GOT3 (cell line): Measurements from ENCODE around the gene DECR2.
"Not testable (repeated sequence)": the region's sequence is repeated elsewhere in the genome, so short reads cannot be mapped to it uniquely, and the experiment has no call there.

Source experiments
- DNase-seq: peaks from one replicate; lab custom pipeline; 2025; ENCODE audit warnings: mixed read lengths; lab: John Stamatoyannopoulos, UW

The DECR2 gene

GRCh38 chr16:401468-402348, at the start of gene DECR2:
Gene DECR2, plus strand, starts transcription at chr16:401885. Its CDS starts 79 bp downstream, at chr16:401964.
- peak; percentile 87 for DNase-seq

DNA sequence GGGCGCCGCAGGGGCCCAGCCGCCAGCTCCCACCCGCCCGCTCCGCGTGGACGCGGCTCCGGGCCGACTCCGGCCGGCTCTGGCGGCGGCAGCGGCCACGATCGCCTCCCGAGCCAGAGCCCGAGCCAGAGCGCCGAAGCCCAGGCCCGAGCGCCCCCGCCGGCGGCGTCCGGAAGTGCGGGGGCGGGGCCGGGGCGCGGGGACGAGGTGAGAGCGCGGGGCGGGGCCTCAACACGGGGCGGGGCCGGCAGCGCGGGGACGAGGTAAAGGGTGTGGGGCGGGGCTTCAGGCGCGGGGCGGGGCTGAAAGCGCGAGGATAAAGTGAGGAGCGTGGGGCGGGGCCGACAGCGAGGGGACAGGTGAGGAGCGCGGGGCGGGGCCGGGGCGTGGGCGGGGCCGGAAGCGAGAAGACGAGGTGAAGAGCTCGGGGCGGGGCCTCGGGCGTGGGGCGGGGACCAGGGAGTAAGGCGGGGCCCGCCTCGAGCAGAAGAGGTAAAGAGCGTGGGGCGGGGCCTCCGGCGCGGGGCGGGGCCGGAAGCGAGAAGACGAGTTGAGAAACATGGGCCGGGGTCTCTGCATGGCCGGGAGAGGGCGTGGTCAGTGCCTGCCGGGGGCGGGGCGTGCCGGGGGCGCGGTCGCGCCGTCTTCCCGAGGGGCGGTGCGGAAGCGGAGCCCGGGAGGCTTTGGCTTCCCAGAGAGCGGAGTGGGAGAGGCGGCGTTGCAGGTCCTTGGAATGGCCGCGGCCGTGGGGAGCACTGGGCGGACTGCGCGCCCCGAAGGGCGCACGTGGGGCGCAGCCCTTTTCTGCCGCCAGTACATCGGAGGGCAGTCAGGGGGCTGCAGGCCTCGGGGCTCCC, 48.9 kb upstream of the DECR2 start, which contains the start of gene AXIN1:
AXIN1 (minus strand) TSS at position 177 of the 857 bp plus-strand sequence. CDS start 5,698 bp downstream, outside the sequence.
- peak; percentile 75 for DNase-seq

DNA sequence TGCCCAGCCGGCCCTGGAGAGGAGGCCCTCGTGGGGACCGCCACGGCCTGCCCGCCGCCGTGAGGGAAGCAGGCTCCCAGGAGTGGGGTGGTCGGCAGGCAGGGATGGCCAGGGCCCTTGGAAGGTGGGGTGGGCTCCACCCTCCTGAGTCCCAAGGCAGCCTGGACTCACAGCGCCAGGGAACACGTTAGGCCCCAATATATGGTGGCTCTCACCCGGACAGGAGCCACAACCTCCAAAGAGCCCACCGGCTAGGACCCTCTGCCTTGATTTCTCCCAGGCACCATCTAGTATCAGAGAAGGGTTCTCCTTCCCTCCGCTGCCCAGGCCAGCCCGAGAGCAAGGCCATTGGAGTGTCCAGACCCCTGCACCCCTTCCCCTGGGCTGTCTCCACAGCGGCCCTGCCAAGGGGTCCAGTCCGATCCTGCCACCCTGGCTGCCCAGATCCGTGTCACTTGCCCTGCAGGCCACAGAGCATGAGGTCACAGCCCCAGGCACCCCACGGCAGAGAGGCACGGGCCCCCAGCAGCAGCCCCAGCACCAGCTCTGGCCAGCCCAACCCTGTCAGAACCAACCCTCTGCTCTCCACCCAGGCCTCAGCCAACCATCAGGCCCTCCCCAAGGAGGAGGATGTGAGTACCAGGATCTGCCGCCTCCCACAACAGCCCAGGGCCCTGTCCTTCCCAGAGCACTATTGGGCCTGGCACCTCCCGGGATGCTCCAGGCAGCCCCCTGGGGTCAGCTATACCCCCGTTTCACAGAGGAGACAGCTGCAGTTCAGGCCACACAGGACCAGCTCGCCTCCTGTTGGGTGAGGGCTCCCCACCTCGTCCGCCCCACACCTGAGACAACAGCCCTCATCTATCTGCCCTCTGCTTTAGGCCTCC, 48.0 kb upstream of the DECR2 start:
- no peak for DNase-seq

- no peak for DNase-seq
Observed at GRCh38 chr16:354291-354881, 47.3 kb upstream of the DECR2 start.

DNA sequence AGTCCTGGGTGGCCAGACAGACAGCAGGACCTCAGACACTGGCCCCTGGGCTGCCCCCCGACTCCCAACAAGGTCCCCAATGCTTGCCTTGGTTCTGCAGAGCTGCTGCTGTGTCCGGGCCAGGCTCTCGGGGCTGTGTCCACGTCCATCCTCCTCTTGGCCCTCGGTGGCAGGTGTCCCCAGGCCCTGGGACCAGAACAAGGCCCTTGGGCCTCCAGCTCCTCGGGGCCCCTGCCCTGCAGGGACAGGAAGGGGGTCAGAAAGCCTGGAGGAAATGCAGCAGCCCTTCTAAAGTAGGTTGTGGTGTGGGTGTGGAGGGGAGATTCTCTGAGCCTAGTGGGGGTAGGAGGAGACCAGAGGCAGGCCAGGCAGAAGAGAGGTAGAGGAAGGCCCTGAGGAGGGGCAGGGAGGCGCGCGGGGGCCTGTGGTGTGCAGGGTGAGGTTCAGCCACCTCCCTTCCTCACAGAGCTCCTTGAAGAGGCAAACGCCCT, 46.7 kb upstream of the DECR2 start:
- DNase-seq, result no peak

GRCh38 chr16:356741-357140, 44.9 kb upstream of the DECR2 start:
- no peak for DNase-seq

DNA sequence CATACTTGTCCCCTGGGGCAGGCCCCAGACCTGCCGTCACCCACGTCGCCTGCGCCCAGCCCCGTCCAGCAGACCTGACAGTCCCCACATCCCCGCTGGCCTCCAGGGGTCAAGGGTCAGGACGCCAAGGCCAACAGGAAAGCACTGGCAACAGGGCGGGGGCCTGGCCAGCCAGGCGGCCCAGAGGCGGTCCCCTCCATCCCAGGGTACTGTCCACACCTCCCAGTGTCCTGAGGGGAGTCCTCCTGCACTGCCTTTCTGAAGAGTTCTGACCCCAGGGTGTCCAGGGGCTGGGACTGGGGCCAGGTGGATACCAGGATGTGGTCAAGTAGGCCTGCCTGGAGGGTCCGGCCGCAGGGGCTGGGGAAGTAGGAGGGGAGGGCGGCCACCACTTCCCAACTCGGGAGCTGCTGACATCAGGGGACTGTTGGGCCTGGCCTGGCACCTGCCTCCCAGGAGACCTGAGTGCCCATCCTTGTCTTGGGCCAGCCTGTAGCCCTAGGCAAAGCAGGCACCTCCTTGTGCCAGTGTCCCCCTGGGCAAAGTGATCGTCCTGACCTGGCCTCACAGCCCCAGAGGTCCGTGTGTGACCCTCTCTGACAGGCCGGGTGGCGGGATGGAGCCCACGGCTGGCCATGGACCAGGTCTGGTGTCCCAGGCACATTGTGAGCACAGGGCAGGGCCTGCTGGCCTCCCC, 42.5 kb upstream of the DECR2 start:
- DNase-seq, result no peak

DNA sequence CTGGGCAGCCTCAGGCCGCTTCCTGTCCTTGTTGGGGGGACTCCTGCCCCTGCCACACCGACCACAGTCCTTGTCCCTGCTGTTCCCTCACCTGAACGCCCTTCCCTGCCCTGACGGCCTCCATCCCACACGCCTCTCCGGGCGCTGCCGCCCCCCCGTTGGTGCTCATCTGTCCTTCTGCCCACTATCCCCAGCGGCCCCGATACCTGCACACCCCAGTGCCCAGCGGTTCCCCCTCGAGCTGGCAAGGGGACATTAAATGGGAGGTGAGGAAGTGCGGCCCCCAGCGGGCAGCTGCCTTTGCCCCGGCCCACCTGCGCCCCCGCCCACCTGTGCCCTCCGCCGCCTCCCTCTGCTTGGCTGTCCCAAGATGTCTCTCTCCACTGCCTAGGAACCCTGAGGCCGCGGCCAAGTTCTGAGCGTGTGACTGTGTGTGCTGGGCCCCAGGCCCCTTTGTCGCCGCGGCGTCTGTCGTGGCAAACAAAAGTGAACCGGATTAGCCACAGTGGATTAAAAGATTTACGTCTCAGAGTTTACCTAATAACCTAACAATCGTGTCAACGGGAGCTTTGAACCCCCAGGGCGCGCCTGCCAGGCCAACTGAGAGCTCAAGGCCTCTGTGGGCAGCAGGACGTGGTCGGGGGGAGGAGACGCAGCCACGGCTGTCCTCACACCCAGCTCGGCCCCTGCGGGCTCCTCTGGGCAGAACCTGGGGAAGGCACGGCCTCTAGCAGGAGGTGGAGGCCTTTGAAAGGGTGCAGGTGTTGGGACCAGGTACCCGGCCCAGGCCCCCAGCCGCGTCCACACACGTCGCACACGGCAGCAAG, 41.6 kb upstream of the DECR2 start:
- DNase-seq, result no peak

- DNase-seq, result no peak
Observed at GRCh38 chr16:360698-361336, 40.9 kb upstream of the DECR2 start.

DNA sequence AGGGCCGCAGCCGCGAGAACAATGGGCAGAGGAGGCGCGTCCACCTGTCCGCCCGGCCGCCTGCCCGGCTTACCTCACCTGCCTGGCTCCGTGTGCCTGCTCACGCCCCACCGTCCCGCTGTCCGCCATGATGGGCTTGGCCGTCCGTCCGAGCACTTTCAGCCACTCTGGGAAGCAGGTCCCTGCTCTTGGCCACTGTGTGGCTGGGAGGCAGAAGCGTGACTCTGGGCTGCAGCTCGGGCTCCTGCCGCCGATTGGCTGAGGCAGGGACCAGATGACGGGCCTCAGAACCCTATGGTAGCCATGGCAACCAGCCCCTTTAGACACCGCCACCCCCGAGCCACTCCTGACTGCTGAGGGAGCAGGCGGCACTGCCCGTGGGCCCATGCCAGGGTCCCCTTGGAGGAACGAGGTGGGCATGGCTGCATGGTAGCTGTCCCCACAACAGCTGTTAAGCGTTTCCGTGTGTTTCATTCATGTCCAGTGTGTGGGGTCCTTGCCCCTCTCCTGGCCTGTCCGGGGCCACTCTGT, 40.3 kb upstream of the DECR2 start:
- no peak for DNase-seq

GRCh38 chr16:361872-362701, 39.6 kb upstream of the DECR2 start:
- peak; percentile 31 for DNase-seq

DNA sequence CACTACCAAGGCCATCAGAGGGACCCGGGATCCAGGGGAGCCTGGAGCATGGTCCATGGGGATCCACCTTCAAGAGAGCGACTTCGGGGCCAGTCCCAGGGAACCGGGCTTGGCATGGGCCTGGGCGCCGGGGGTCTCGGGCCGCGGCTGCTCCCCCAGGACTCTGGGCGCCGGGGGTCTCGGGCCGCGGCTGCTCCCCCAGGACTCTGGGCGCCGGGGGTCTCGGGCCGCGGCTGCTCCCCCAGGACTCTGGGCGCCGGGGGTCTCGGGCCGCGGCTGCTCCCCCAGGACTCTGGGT, 39.0 kb upstream of the DECR2 start:
- not testable (repeated sequence) for DNase-seq

- no peak for DNase-seq
Observed at GRCh38 chr16:363110-363765, 38.4 kb upstream of the DECR2 start.

DNA sequence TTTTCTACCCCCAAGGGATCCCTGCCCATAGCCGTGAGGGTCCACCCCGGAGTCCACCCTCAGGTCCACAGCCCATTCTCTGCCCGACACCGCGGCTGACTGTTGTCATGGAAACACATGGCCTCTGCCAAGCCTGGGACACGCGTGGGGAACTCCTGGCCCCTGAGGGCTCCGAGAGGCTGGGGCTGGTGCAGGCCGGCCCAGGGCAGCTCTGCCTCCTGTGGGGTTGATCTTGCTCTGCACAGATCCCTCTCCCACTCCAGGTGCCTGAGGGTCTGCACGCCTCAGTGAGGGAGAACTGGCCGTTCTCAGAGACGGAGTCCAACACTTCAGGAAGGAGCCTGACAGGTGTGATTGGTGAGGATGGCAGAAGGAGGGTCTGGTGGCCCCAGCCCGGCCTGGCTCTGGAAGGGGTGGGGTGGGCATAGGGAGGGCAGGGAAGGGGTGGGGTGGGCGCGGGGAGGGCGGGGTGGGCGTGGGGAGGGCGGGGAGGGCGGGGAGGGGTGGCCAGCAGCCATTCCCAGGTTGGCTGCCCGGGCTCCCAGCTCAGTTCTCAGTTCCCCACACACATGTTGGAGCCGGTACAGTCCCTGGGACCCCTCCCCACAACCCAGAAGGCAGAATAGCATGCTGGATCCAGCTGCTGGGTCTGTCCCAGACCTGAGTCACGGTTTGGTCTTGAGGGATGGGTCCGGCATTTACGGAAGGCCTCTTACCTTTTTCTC, 37.8 kb upstream of the DECR2 start:
- no peak for DNase-seq

DNA sequence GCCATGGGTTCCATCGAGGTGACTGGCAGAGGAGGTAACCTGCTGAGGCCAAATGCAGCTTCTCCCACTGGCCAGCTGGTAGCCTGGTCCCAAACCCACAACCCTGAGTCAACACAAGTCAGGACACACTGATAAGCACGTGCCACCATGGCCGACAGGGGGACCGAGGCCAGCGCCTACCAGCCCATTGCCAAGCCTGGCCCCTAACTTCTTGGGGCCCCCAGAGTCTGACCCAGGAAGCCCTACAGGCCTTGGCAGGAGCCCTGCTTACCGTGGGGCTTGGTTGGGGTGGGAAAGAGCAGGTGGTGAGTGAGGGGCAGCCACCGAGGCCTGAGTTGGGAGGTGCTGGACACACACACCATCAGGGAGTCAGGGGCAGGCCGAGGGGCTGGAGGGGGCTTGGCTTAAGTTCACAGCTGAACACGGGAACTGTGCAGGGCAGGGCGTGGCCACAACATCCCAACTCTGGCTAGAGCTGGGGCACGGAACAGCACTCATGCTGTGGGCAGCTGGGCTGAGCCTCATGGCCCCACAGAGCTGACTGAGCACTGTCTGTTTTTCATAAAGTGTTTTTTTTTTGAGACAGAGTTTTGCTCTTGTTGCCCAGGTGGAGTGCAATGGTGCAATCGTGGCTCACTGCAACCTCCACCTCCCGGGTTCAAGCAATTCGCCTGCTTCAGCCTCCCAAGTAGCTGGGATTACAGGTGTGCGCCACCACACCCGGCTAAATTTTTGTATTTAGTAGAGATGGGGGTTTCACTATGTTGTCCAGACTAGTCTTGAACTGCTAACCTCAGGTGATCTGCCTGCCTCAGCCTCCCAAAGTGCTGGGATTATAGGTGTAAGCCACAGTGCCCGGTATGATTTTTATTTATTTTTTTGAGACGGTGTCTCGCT, 36.8 kb upstream of the DECR2 start:
- DNase-seq, result no peak

DNA sequence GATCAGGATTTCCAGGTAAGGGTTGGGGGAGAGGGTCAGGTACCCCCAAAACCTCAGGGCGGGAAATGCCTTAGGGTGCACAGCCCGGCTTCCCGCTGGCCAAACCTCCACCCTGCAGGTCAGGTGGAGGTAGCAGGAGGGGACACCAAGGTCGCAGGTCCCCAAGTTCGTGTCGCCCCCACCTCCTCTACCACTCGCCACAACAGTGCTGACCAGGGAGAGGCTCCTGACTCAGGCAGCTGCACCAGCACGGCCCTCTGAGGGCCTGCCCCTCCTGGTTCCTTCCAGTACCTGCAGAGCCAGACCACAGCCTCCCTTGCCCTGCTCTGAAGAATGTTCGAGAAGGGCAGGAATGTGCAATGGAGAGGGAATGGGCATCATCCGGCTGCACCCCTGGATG, 35.2 kb upstream of the DECR2 start:
- DNase-seq, result no peak
